B cell (primary cell): ENCODE measurements around the gene PTH2. TPM values are rescaled to one million over a fixed set of nuclear protein-coding genes. Genes with fewer than 3 reads are reported as not detected.

Experiments
- ATAC-seq: fragments of 200-7000 bp; cut with Tn5 transposase; one replicate; pipeline ENCODE4 v1.10.0; 2021; ENCODE audit warnings: low read depth, mild to moderate bottlenecking, moderate number of reproducible peaks, moderate library complexity
- CTCF ChIA-PET: fragments of 350-600 bp; sonication (Branson Sonifier 250); formaldehyde crosslinking; loops from one replicate; lab custom pipeline; 2021; ENCODE audit warnings: antibody characterized with exemption, inconsistent platforms; lab: Charles Lee
- POLR2A ChIA-PET: fragments of 350-600 bp; sonication (Branson Sonifier 250); formaldehyde crosslinking; loops from one replicate; lab custom pipeline; 2021; ENCODE audit warnings: antibody characterized with exemption; lab: Charles Lee
- DNase-seq: peaks from one replicate; pipeline ENCODE4 v3.0.0; 2013
- H2AFZ ChIP-seq: 2 replicates; pipeline ENCODE4 v1.6.1; 2012; ENCODE audit warnings: mild to moderate bottlenecking, low read depth, low read length; ENCODE audit not compliant: insufficient read depth, poor library complexity, severe bottlenecking
- H3K27ac ChIP-seq, 2 donors: 1 replicate in 1 of 2; 2 replicates in 1 of 2; pipeline ENCODE4 v1.5.1; 2012 to 2013; ENCODE audit warnings: low read length in 2 of 2, mild to moderate bottlenecking in 2 of 2, moderate library complexity in 1 of 2
- H3K27me3 ChIP-seq, 4 experiments: fragments of 200-600 bp in 1 of 4; sonication (generic) in 1 of 4; replicated peaks in 1 of 4; 1 replicate in 2 of 4; 2 replicates in 2 of 4; pipeline versions ENCODE4 v1.6.1 to v1.7.0; 2013 to 2016; ENCODE audit warnings: low read length in 3 of 4, mild to moderate bottlenecking in 2 of 4, mixed read lengths in 1 of 4, moderate library complexity in 1 of 4; ENCODE audit not compliant: insufficient read depth in 4 of 4, control insufficient read depth in 3 of 4; ENCODE audit errors: control extremely low read depth in 1 of 4
- H3K36me3 ChIP-seq, 2 experiments: replicated peaks in 1 of 2; 1 replicate in 1 of 2; 2 replicates in 1 of 2; pipeline versions ENCODE4 v1.6.1 to v1.7.1; 2013; ENCODE audit warnings: low read length in 1 of 2; ENCODE audit not compliant: insufficient read depth in 2 of 2, control insufficient read depth in 1 of 2; ENCODE audit errors: control extremely low read depth in 1 of 2, extremely low read depth in 1 of 2
- H3K4me1 ChIP-seq, 2 donors: fragments of 200-600 bp in 1 of 2; sonication (generic) in 1 of 2; 1 replicate in 1 of 2; 2 replicates in 1 of 2; pipeline versions ENCODE4 v1.5.1 to v1.6.1; 2013 to 2017; ENCODE audit warnings: low read length in 2 of 2; ENCODE audit not compliant: control insufficient read depth in 2 of 2, insufficient read depth in 2 of 2
- H3K4me2 ChIP-seq: replicated peaks from 2 replicates; pipeline ENCODE3; 2012; ENCODE audit warnings: mild to moderate bottlenecking, low read depth, low read length; ENCODE audit not compliant: poor library complexity, severe bottlenecking
- H3K4me3 ChIP-seq, 5 experiments: fragments of 200-600 bp in 1 of 5; sonication (generic) in 1 of 5; 1 replicate in 3 of 5; 2 replicates in 2 of 5; pipeline versions ENCODE4 v1.5.1 to v1.7.0; 2011 to 2016; ENCODE audit warnings: low read length in 4 of 5, mild to moderate bottlenecking in 4 of 5, low read depth in 2 of 5, control low read depth in 1 of 5, moderate library complexity in 1 of 5; ENCODE audit not compliant: insufficient read depth in 1 of 5; ENCODE audit errors: control extremely low read depth in 1 of 5, extremely low read depth in 1 of 5
- H3K79me2 ChIP-seq: fragments of 200-600 bp; sonication (generic); one replicate; pipeline ENCODE4 v1.6.0; 2016; ENCODE audit warnings: low read length; ENCODE audit not compliant: control insufficient read depth, insufficient read depth
- H3K9ac ChIP-seq: fragments of 200-600 bp; sonication (generic); 2 replicates; pipeline ENCODE4 v1.6.1; 2017; ENCODE audit warnings: mild to moderate bottlenecking, low read length, moderate library complexity
- H3K9me3 ChIP-seq, 3 donors: one replicate each; pipeline versions ENCODE4 v1.6.1 to v1.7.1; 2013; ENCODE audit warnings: low read length in 2 of 3; ENCODE audit not compliant: control insufficient read depth in 2 of 3, insufficient read depth in 1 of 3; ENCODE audit errors: control extremely low read depth in 1 of 3
- H4K20me1 ChIP-seq: 2 replicates; pipeline ENCODE4 v1.6.0; 2012; ENCODE audit warnings: mild to moderate bottlenecking, low read length; ENCODE audit not compliant: insufficient read depth, control insufficient read depth, poor library complexity, severe bottlenecking
- H3K27ac Mint-ChIP-seq: one replicate; pipeline ENCODE4 v1.8.0; 2021; ENCODE audit warnings: mixed read lengths
- H3K27me3 Mint-ChIP-seq: one replicate; pipeline ENCODE4 v1.8.0; 2021; ENCODE audit warnings: mixed read lengths
- H3K4me1 Mint-ChIP-seq: one replicate; pipeline ENCODE4 v1.8.0; 2021; ENCODE audit warnings: mixed read lengths
- H3K4me3 Mint-ChIP-seq: one replicate; pipeline ENCODE4 v1.8.0; 2021; ENCODE audit warnings: mixed read lengths
- H3K9me3 Mint-ChIP-seq: one replicate; pipeline ENCODE4 v1.8.0; 2022; ENCODE audit warnings: mixed read lengths; ENCODE audit not compliant: insufficient read depth
- CTCF ChIP-seq: fragments of 200-600 bp; IDR thresholded peaks from one replicate; pipeline ENCODE4 v1.8.0; 2022; ENCODE audit warnings: antibody characterized with exemption, mild to moderate bottlenecking
- EZH2 ChIP-seq: IDR thresholded peaks from 2 replicates; pipeline ENCODE4 v1.6.1; 2012; ENCODE audit warnings: borderline replicate concordance, low read depth, mild to moderate bottlenecking, moderate library complexity, low read length; ENCODE audit not compliant: insufficient read depth, poor library complexity, severe bottlenecking
- WGBS: methylation state at CpG from one replicate; pipeline ENCODE4 v1.1.5; 2013; ENCODE audit warnings: missing lambda C conversion rate; ENCODE audit not compliant: insufficient coverage; 5-methylcytosine and 5-hydroxymethylcytosine counted together
- intact Hi-C: fragments of 100-400 bp; cut with micrococcal nuclease; formaldehyde crosslinking; loops from one replicate; pipeline ENCODE4 v1.10.0; 2022
- polyA plus RNA-seq: library from polyadenylated mRNA; depleted of rRNA; stranded (reverse); fragments of >200 nt; gene quantifications from 2 replicates; pipeline ENCODE4 v1.2.3, GENCODE V29; 2012
- total RNA-seq, 2 donors: library from RNA; stranded (reverse); fragments of 120-200 nt in 1 of 2; gene quantifications; 1 replicate in 1 of 2; 2 replicates in 1 of 2; pipeline versions ENCODE4 v1.2.3 to v1.2.4, GENCODE V29; 2013 to 2022

The PTH2 gene
- total and polyA plus RNA-seq, 2 donors (not counting 1 experiment from before 2014, with no cell fraction given) = not detected

- Histone ChIP-seq H3K9ac (no peak overlapping the region), H3K9me3 (peaks cover 5 to 18% (median 8%) of the 10 kb centered on the region in 3 donors), H4K20me1 (no peaks in the 10 kb centered on the region), H3K4me2 (no peak overlapping the region), H3K27ac (no peak overlapping the region), H3K4me3 (no peak overlapping the region), H3K79me2 (no peaks in the 10 kb centered on the region), H3K4me1 (peaks cover 2 to 11% of the 10 kb centered on the region in 2 donors), H3K36me3 (no peaks in the 10 kb centered on the region), H2AFZ (no peak overlapping the region), H3K27me3 (no peaks in the 10 kb centered on the region)
- ChIA-PET POLR2A (interaction anchor here (0.6 to 0.7 kb wide), 3 partner anchors 26 to 296 kb away, joined by 3 to 7 read pairs (median 6); no protein-coding TSS in a partner anchor), CTCF (interaction anchor here (0.7 to 2.1 kb wide), 6 partner anchors 8 to 235 kb away, joined by 3 to 6 read pairs (median 4); no protein-coding TSS in a partner anchor)
- no peak overlapping the region for H3K4me3 Mint-ChIP-seq
- TF ChIP-seq CTCF (no peak), EZH2 (no peak)
- H3K27ac Mint-ChIP-seq = no peak overlapping the region
- no peaks in the 10 kb centered on the region for H3K27me3 Mint-ChIP-seq
- DNase-seq (no peak), ATAC-seq (no peak)
- intact Hi-C loops = no loop called here
- peaks cover 13% of the 10 kb centered on the region for H3K4me1 Mint-ChIP-seq
- WGBS = no CpG with 5 or more reads among the region's 1 CpG
- H3K9me3 Mint-ChIP-seq = peaks cover 3% of the 10 kb centered on the region
Observed at GRCh38 chr19:49383599-49383998, 39.6 kb downstream of the PTH2 start.

- DNase-seq = no peak
- CTCF ChIA-PET = interaction anchor here (0.7 to 2.1 kb wide), 6 partner anchors 9 to 234 kb away, joined by 3 to 6 read pairs (median 4); no protein-coding TSS in a partner anchor
- no peaks in the 10 kb centered on the region for H3K27me3 ChIP-seq
- H3K27ac Mint-ChIP-seq = no peak overlapping the region
- no peak overlapping the region for H3K27ac ChIP-seq
- H3K4me1 ChIP-seq = peaks cover 0 to 3% of the 10 kb centered on the region in 2 donors
- H3K4me3 Mint-ChIP-seq = no peak overlapping the region
- H3K36me3 ChIP-seq = no peaks in the 10 kb centered on the region
- POLR2A ChIA-PET = interaction anchor here (0.7 kb wide), 1 partner anchor 119 kb away, joined by 7 read pairs; no protein-coding TSS in a partner anchor
- H2AFZ ChIP-seq = no peak overlapping the region
- peaks cover 3% of the 10 kb centered on the region for H3K9me3 Mint-ChIP-seq
- no peaks in the 10 kb centered on the region for H4K20me1 ChIP-seq
- TF ChIP-seq CTCF (no peak), EZH2 (no peak)
- no peak overlapping the region for H3K4me3 ChIP-seq
- no peaks in the 10 kb centered on the region for H3K27me3 Mint-ChIP-seq
- H3K9me3 ChIP-seq = peaks cover 5 to 11% (median 8%) of the 10 kb centered on the region in 3 donors
- no peak overlapping the region for H3K9ac ChIP-seq
- peaks cover 4% of the 10 kb centered on the region for H3K4me1 Mint-ChIP-seq
- intact Hi-C loops = no loop called here
- ATAC-seq = no peak
- H3K4me2 ChIP-seq = no peak overlapping the region
- WGBS = 100% methylated on average over 2 of the region's 5 CpGs
- H3K79me2 ChIP-seq = no peaks in the 10 kb centered on the region
Observed at GRCh38 chr19:49382639-49383038, 40.6 kb downstream of the PTH2 start.
